GM23338 (cell line): Measurements from ENCODE around the gene RIOK1. TPM values are rescaled to one million over a fixed set of nuclear protein-coding genes. Genes with fewer than 3 reads are reported as not detected.

Source experiments
- CREB1 ChIP-seq: fragments of 250-450 bp; sonication (Bioruptor Pico); IDR thresholded peaks from 2 replicates; pipeline ENCODE4 v1.5.0; 2020; ENCODE audit warnings: low read depth, mild to moderate bottlenecking, moderate library complexity
- EZH2 ChIP-seq: fragments of 200-600 bp; sonication (generic); IDR thresholded peaks from one replicate; pipeline ENCODE4 v1.8.0; 2017; ENCODE audit warnings: antibody characterized with exemption, mild to moderate bottlenecking, low read depth; ENCODE audit not compliant: unreplicated experiment
- ZNF331 ChIP-seq: fragments of 250-450 bp; sonication (Bioruptor Pico); IDR thresholded peaks from 2 replicates; pipeline ENCODE4 v1.5.0; 2020; ENCODE audit warnings: low read depth, mild to moderate bottlenecking, moderate library complexity
- polyA plus RNA-seq: library from polyadenylated mRNA; unstranded; fragments of >200 nt; fragmentation: Nextera tagmentation; extraction: Ambion mirVana; gene quantifications from 2 replicates; pipeline ENCODE4 v1.2.1, GENCODE V29; 2016
- total RNA-seq: library from RNA; depleted of rRNA; stranded (reverse); fragments of >200 nt; shearing (Covaris generic); gene quantifications from 2 replicates; pipeline ENCODE4 v1.2.3, GENCODE V29; 2014
- TF ChIP-seq, protein P1 (sequence below): fragments of 250-450 bp; sonication (Bioruptor Pico); IDR thresholded peaks from 2 replicates; pipeline ENCODE4 v1.5.0; 2020; ENCODE audit warnings: mild to moderate bottlenecking, moderate library complexity
- TF ChIP-seq, protein P2 (sequence below), 2 experiments: fragments of 200-600 bp in 1 of 2; sonication (generic) in 1 of 2; conservative IDR thresholded peaks; 2 replicates each; pipeline versions ENCODE4 v1.5.1 to v1.6.1; 2016 to 2017; ENCODE audit warnings: antibody characterized with exemption in 2 of 2, low read depth in 2 of 2, mild to moderate bottlenecking in 2 of 2, moderate library complexity in 1 of 2

Gene RIOK1
- total and polyA plus RNA-seq, 2 experiments from 2014 or later, result 15.5 to 34.3 TPM

DNA sequence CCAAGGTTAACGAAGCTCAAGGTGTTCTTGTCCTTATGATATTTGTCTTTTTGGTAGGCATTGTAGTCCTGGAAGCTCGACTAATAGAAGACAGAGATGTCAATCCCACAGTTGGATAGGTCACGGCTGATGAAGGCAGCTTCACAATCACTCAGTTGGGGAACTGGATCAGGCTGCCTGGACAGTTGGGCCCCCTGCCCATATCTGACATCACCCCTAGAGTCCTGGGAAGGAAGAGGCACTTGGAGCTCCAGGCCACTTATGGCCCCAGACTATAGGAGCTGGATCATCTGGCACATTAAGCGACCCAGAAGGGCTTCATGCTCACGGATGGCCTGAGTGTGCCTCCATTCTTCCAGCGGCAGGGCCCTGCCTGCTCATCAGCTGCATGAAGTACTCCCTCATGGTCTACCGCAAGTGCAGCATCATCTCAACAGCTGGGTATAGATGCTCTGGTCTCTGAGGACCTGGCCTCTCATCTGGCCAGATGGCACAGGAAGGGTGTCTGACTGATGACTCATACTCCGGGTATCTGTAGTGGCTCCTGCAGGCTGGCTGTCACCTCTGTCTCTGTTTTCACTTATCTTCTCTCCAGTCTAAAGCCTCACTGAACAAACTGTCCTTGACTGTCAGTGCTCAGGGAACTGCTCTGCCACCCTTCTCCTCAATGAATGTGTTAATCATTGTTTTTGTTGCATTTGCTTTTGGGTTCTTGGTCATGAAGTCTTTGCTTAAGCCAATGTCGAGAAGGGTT is 47.4 kb upstream of the RIOK1 start (continued):
- TF ChIP-seq, protein P1, sequence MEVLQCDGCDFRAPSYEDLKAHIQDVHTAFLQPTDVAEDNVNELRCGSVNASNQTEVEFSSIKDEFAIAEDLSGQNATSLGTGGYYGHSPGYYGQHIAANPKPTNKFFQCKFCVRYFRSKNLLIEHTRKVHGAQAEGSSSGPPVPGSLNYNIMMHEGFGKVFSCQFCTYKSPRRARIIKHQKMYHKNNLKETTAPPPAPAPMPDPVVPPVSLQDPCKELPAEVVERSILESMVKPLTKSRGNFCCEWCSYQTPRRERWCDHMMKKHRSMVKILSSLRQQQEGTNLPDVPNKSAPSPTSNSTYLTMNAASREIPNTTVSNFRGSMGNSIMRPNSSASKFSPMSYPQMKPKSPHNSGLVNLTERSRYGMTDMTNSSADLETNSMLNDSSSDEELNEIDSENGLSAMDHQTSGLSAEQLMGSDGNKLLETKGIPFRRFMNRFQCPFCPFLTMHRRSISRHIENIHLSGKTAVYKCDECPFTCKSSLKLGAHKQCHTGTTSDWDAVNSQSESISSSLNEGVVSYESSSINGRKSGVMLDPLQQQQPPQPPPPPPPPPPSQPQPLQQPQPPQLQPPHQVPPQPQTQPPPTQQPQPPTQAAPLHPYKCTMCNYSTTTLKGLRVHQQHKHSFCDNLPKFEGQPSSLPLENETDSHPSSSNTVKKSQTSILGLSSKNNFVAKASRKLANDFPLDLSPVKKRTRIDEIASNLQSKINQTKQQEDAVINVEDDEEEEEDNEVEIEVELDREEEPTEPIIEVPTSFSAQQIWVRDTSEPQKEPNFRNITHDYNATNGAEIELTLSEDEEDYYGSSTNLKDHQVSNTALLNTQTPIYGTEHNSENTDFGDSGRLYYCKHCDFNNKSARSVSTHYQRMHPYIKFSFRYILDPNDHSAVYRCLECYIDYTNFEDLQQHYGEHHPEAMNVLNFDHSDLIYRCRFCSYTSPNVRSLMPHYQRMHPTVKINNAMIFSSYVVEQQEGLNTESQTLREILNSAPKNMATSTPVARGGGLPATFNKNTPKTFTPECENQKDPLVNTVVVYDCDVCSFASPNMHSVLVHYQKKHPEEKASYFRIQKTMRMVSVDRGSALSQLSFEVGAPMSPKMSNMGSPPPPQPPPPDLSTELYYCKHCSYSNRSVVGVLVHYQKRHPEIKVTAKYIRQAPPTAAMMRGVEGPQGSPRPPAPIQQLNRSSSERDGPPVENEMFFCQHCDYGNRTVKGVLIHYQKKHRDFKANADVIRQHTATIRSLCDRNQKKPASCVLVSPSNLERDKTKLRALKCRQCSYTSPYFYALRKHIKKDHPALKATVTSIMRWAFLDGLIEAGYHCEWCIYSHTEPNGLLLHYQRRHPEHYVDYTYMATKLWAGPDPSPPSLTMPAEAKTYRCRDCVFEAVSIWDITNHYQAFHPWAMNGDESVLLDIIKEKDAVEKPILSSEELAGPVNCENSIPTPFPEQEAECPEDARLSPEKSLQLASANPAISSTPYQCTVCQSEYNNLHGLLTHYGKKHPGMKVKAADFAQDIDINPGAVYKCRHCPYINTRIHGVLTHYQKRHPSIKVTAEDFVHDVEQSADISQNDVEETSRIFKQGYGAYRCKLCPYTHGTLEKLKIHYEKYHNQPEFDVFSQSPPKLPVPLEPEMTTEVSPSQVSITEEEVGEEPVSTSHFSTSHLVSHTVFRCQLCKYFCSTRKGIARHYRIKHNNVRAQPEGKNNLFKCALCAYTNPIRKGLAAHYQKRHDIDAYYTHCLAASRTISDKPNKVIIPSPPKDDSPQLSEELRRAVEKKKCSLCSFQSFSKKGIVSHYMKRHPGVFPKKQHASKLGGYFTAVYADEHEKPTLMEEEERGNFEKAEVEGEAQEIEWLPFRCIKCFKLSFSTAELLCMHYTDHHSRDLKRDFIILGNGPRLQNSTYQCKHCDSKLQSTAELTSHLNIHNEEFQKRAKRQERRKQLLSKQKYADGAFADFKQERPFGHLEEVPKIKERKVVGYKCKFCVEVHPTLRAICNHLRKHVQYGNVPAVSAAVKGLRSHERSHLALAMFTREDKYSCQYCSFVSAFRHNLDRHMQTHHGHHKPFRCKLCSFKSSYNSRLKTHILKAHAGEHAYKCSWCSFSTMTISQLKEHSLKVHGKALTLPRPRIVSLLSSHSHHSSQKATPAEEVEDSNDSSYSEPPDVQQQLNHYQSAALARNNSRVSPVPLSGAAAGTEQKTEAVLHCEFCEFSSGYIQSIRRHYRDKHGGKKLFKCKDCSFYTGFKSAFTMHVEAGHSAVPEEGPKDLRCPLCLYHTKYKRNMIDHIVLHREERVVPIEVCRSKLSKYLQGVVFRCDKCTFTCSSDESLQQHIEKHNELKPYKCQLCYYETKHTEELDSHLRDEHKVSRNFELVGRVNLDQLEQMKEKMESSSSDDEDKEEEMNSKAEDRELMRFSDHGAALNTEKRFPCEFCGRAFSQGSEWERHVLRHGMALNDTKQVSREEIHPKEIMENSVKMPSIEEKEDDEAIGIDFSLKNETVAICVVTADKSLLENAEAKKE (CRISPR knock-in tag), result no peak
- TF ChIP-seq, protein P2, sequence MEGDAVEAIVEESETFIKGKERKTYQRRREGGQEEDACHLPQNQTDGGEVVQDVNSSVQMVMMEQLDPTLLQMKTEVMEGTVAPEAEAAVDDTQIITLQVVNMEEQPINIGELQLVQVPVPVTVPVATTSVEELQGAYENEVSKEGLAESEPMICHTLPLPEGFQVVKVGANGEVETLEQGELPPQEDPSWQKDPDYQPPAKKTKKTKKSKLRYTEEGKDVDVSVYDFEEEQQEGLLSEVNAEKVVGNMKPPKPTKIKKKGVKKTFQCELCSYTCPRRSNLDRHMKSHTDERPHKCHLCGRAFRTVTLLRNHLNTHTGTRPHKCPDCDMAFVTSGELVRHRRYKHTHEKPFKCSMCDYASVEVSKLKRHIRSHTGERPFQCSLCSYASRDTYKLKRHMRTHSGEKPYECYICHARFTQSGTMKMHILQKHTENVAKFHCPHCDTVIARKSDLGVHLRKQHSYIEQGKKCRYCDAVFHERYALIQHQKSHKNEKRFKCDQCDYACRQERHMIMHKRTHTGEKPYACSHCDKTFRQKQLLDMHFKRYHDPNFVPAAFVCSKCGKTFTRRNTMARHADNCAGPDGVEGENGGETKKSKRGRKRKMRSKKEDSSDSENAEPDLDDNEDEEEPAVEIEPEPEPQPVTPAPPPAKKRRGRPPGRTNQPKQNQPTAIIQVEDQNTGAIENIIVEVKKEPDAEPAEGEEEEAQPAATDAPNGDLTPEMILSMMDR (conservative IDR thresholded peaks at IDR 0.05; ENCODE audit: low read depth in 2 of 2), result no peak
- TF ChIP-seq EZH2 (no peak), ZNF331 (no peak), CREB1 (no peak)
